GM23338 (cell line): ENCODE results near the gene TBL1XR1. TPM values are rescaled to one million over a fixed set of nuclear protein-coding genes. Genes with fewer than 3 reads are reported as not detected.

Experiments
- ATAC-seq: fragments of 200-7000 bp; cut with Tn5 transposase; 3 replicates; pipeline ENCODE4 v1.9.1; 2020
- DNase-seq: peaks from one replicate; pipeline ENCODE4 v3.0.0-alpha.2; 2015; ENCODE audit warnings: low spot score
- H2AFZ ChIP-seq: fragments of 200-600 bp; sonication (generic); 2 replicates; pipeline ENCODE4 v1.8.0; 2016; ENCODE audit warnings: antibody characterized with exemption, mild to moderate bottlenecking, moderate library complexity
- H3F3A ChIP-seq: fragments of 200-600 bp; sonication (generic); replicated peaks from 2 replicates; pipeline ENCODE4 v1.8.0; 2017; ENCODE audit warnings: antibody characterized with exemption, mixed run types, low read depth
- H3K27ac ChIP-seq: fragments of 200-600 bp; sonication (generic); 2 replicates; pipeline ENCODE4 v1.6.1; 2016; ENCODE audit warnings: low read depth
- H3K27me3 ChIP-seq: fragments of 200-600 bp; sonication (generic); 2 replicates; pipeline ENCODE4 v1.8.0; 2016; ENCODE audit warnings: mild to moderate bottlenecking, mixed run types, moderate library complexity; ENCODE audit not compliant: insufficient read depth
- H3K36me3 ChIP-seq: fragments of 200-600 bp; sonication (generic); 2 replicates; pipeline ENCODE4 v1.8.0; 2016; ENCODE audit warnings: mild to moderate bottlenecking; ENCODE audit not compliant: insufficient read depth
- H3K4me1 ChIP-seq: fragments of 200-600 bp; sonication (generic); 2 replicates; pipeline ENCODE4 v1.8.0; 2016; ENCODE audit warnings: mild to moderate bottlenecking, moderate library complexity; ENCODE audit not compliant: insufficient read depth
- H3K4me2 ChIP-seq: fragments of 200-600 bp; sonication (generic); 2 replicates; pipeline ENCODE4 v1.7.1; 2017; ENCODE audit warnings: mixed run types
- H3K4me3 ChIP-seq: fragments of 200-600 bp; sonication (generic); 2 replicates; pipeline ENCODE4 v1.6.1; 2016; ENCODE audit warnings: mixed run types
- H3K79me2 ChIP-seq: fragments of 200-600 bp; sonication (generic); replicated peaks from 2 replicates; pipeline ENCODE4 v1.8.0; 2017; ENCODE audit warnings: mild to moderate bottlenecking; ENCODE audit not compliant: insufficient read depth
- H3K9me2 ChIP-seq: fragments of 200-600 bp; sonication (generic); 2 replicates; pipeline ENCODE4 v1.8.0; 2017; ENCODE audit not compliant: insufficient read depth
- H4K20me1 ChIP-seq: fragments of 200-600 bp; sonication (generic); replicated peaks from 2 replicates; pipeline ENCODE4 v1.8.0; 2017; ENCODE audit warnings: mild to moderate bottlenecking; ENCODE audit not compliant: insufficient read depth
- H3K27ac Mint-ChIP-seq: 2 replicates; pipeline ENCODE4 v1.8.0; 2020; ENCODE audit warnings: inconsistent platforms, mild to moderate bottlenecking, moderate library complexity, mixed read lengths
- H3K27me3 Mint-ChIP-seq: 3 replicates; pipeline ENCODE4 v1.8.0; 2022; ENCODE audit warnings: low read depth, mild to moderate bottlenecking, moderate library complexity, mixed read lengths, inconsistent platforms; ENCODE audit not compliant: insufficient read depth, poor library complexity
- H3K36me3 Mint-ChIP-seq: 3 replicates; pipeline ENCODE4 v1.8.0; 2021; ENCODE audit warnings: low read depth, mild to moderate bottlenecking, inconsistent platforms, moderate library complexity, mixed read lengths
- H3K4me1 Mint-ChIP-seq: 3 replicates; pipeline ENCODE4 v1.8.0; 2020; ENCODE audit warnings: mild to moderate bottlenecking, inconsistent platforms, mixed read lengths
- H3K4me3 Mint-ChIP-seq: 3 replicates; pipeline ENCODE4 v1.8.0; 2021; ENCODE audit warnings: moderate library complexity, mild to moderate bottlenecking, inconsistent platforms, mixed read lengths
- H3K9me3 Mint-ChIP-seq: 3 replicates; pipeline ENCODE4 v1.8.0; 2020; ENCODE audit warnings: moderate library complexity, mild to moderate bottlenecking, inconsistent platforms, mixed read lengths
- CREB1 ChIP-seq: fragments of 250-450 bp; sonication (Bioruptor Pico); IDR thresholded peaks from 2 replicates; pipeline ENCODE4 v1.5.0; 2020; ENCODE audit warnings: low read depth, mild to moderate bottlenecking, moderate library complexity
- EZH2 ChIP-seq: fragments of 200-600 bp; sonication (generic); IDR thresholded peaks from one replicate; pipeline ENCODE4 v1.8.0; 2017; ENCODE audit warnings: antibody characterized with exemption, mild to moderate bottlenecking, low read depth; ENCODE audit not compliant: unreplicated experiment
- EZH2phosphoT487 ChIP-seq: fragments of 200-600 bp; sonication (generic); IDR thresholded peaks from one replicate; pipeline ENCODE4 v1.8.1; 2018; ENCODE audit warnings: antibody characterized with exemption; ENCODE audit not compliant: unreplicated experiment
- NANOG ChIP-seq: IDR thresholded peaks from 2 replicates; pipeline ENCODE4 v1.6.1; 2016; ENCODE audit warnings: antibody characterized with exemption, borderline replicate concordance
- POLR2AphosphoS5 ChIP-seq: IDR thresholded peaks from 2 replicates; pipeline ENCODE4 v1.6.1; 2016; ENCODE audit warnings: antibody characterized with exemption, low read depth
- ZNF331 ChIP-seq: fragments of 250-450 bp; sonication (Bioruptor Pico); IDR thresholded peaks from 2 replicates; pipeline ENCODE4 v1.5.0; 2020; ENCODE audit warnings: low read depth, mild to moderate bottlenecking, moderate library complexity
- polyA plus RNA-seq: library from polyadenylated mRNA; unstranded; fragments of >200 nt; fragmentation: Nextera tagmentation; extraction: Ambion mirVana; gene quantifications from 2 replicates; pipeline ENCODE4 v1.2.1, GENCODE V29; 2016
- total RNA-seq: library from RNA; depleted of rRNA; stranded (reverse); fragments of >200 nt; shearing (Covaris generic); gene quantifications from 2 replicates; pipeline ENCODE4 v1.2.3, GENCODE V29; 2014
- TF ChIP-seq, protein P1 (sequence below): fragments of 250-450 bp; sonication (Bioruptor Pico); IDR thresholded peaks from 2 replicates; pipeline ENCODE4 v1.5.0; 2020; ENCODE audit warnings: mild to moderate bottlenecking, moderate library complexity
- TF ChIP-seq, protein P2 (sequence below): IDR thresholded peaks from one replicate; pipeline ENCODE4 v1.6.1; 2018; ENCODE audit warnings: antibody characterized with exemption; ENCODE audit not compliant: unreplicated experiment
- TF ChIP-seq, protein P3 (sequence below): IDR thresholded peaks from 2 replicates; pipeline ENCODE4 v1.6.1; 2016; ENCODE audit warnings: antibody characterized with exemption

Gene TBL1XR1
- total and polyA plus RNA-seq, 2 experiments from 2014 or later, result 49.6 to 122 TPM

DNA sequence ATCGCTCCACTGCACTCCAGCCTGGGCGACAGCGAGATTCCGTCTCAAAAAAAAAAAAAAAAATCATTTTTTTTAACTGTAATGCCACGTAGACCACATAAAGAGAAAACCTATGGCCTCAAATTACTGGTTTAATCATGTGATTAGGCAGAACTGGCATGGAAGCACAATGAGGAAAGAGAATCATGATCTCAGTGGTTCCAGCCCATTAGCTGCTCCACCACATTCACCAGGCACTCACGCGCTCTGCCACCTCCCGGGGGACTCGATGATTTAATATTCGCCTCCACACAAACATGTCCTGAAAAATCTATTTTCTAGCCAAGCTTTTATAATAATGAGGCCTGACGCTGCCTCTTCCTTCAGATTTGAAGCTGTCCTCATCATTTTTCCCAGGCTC lies 204.7 kb downstream of the TBL1XR1 start:
- Mint-ChIP-seq H3K4me1 (peaks cover 23% of the 10 kb centered on the region; the same call in 2 of the 3 replicates), H3K27ac (no peak overlapping the region), H3K27me3 (no peaks in the 10 kb centered on the region), H3K36me3 (peaks cover 8% of the 10 kb centered on the region), H3K9me3 (peaks cover 9% of the 10 kb centered on the region), H3K4me3 (no peak overlapping the region)
- H3F3A ChIP-seq, result no peaks in the 10 kb centered on the region
- no peaks in the 10 kb centered on the region for H3K27me3 ChIP-seq
- H3K79me2 ChIP-seq, result no peaks in the 10 kb centered on the region
- ATAC-seq, result no peak
- TF ChIP-seq EZH2 (no peak), ZNF331 (CRISPR knock-in tag) (no peak), POLR2AphosphoS5 (no peak)
- H4K20me1 ChIP-seq, result no peaks in the 10 kb centered on the region
- DNase-seq, result no peak
- H2AFZ ChIP-seq, result no peak overlapping the region
- no peak overlapping the region for H3K4me2 ChIP-seq
- H3K27ac ChIP-seq, result no peak overlapping the region
- 0 out of 2 replicates have a peak, but pooled peaks cover 4% of the 10 kb centered on the region for H3K9me2 ChIP-seq
- H3K4me1 ChIP-seq, result peaks cover 14% of the 10 kb centered on the region
- no peak overlapping the region for H3K4me3 ChIP-seq
- H3K36me3 ChIP-seq, result no peaks in the 10 kb centered on the region

DNA sequence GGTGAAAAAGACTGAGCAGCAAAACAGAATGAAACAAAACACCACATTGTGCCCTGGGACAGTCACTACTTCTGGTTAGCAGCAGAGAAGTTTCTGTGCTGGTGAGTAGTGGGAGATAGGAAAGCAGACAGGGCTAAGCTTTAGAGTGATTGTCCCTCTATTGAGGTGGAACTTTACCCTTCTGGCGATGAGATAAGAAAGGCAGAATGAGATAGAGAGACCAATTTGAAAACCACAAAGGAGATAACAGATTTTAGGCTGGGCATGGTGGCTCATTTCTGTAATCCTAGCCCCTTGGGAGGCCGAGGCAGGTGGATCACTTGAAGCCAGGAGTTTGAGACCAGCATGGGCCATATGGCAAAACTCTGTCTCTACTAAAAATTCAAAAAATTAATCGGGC lies 208.5 kb downstream of the TBL1XR1 start:
- Histone ChIP-seq H3K36me3 (no peaks in the 10 kb centered on the region), H3K27ac (no peak overlapping the region), H4K20me1 (no peaks in the 10 kb centered on the region; the same call in 1 of the 2 replicates), H3K79me2 (no peaks in the 10 kb centered on the region), H3K27me3 (no peaks in the 10 kb centered on the region), H3K9me2 (0 out of 2 replicates have a peak, but pooled peaks cover 4% of the 10 kb centered on the region), H3K4me3 (no peak overlapping the region), H2AFZ (no peak overlapping the region), H3F3A (no peaks in the 10 kb centered on the region), H3K4me2 (no peak overlapping the region), H3K4me1 (peaks cover 2% of the 10 kb centered on the region)
- Mint-ChIP-seq H3K9me3 (peaks cover 9% of the 10 kb centered on the region), H3K4me1 (peaks cover 7% of the 10 kb centered on the region), H3K4me3 (no peak overlapping the region), H3K27ac (no peak overlapping the region), H3K27me3 (peaks cover 3% of the 10 kb centered on the region), H3K36me3 (peaks cover 8% of the 10 kb centered on the region)
- no peak for DNase-seq
- ATAC-seq, result no peak
- no peak for TF ChIP-seq EZH2
- TF ChIP-seq, protein P1, sequence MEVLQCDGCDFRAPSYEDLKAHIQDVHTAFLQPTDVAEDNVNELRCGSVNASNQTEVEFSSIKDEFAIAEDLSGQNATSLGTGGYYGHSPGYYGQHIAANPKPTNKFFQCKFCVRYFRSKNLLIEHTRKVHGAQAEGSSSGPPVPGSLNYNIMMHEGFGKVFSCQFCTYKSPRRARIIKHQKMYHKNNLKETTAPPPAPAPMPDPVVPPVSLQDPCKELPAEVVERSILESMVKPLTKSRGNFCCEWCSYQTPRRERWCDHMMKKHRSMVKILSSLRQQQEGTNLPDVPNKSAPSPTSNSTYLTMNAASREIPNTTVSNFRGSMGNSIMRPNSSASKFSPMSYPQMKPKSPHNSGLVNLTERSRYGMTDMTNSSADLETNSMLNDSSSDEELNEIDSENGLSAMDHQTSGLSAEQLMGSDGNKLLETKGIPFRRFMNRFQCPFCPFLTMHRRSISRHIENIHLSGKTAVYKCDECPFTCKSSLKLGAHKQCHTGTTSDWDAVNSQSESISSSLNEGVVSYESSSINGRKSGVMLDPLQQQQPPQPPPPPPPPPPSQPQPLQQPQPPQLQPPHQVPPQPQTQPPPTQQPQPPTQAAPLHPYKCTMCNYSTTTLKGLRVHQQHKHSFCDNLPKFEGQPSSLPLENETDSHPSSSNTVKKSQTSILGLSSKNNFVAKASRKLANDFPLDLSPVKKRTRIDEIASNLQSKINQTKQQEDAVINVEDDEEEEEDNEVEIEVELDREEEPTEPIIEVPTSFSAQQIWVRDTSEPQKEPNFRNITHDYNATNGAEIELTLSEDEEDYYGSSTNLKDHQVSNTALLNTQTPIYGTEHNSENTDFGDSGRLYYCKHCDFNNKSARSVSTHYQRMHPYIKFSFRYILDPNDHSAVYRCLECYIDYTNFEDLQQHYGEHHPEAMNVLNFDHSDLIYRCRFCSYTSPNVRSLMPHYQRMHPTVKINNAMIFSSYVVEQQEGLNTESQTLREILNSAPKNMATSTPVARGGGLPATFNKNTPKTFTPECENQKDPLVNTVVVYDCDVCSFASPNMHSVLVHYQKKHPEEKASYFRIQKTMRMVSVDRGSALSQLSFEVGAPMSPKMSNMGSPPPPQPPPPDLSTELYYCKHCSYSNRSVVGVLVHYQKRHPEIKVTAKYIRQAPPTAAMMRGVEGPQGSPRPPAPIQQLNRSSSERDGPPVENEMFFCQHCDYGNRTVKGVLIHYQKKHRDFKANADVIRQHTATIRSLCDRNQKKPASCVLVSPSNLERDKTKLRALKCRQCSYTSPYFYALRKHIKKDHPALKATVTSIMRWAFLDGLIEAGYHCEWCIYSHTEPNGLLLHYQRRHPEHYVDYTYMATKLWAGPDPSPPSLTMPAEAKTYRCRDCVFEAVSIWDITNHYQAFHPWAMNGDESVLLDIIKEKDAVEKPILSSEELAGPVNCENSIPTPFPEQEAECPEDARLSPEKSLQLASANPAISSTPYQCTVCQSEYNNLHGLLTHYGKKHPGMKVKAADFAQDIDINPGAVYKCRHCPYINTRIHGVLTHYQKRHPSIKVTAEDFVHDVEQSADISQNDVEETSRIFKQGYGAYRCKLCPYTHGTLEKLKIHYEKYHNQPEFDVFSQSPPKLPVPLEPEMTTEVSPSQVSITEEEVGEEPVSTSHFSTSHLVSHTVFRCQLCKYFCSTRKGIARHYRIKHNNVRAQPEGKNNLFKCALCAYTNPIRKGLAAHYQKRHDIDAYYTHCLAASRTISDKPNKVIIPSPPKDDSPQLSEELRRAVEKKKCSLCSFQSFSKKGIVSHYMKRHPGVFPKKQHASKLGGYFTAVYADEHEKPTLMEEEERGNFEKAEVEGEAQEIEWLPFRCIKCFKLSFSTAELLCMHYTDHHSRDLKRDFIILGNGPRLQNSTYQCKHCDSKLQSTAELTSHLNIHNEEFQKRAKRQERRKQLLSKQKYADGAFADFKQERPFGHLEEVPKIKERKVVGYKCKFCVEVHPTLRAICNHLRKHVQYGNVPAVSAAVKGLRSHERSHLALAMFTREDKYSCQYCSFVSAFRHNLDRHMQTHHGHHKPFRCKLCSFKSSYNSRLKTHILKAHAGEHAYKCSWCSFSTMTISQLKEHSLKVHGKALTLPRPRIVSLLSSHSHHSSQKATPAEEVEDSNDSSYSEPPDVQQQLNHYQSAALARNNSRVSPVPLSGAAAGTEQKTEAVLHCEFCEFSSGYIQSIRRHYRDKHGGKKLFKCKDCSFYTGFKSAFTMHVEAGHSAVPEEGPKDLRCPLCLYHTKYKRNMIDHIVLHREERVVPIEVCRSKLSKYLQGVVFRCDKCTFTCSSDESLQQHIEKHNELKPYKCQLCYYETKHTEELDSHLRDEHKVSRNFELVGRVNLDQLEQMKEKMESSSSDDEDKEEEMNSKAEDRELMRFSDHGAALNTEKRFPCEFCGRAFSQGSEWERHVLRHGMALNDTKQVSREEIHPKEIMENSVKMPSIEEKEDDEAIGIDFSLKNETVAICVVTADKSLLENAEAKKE (CRISPR knock-in tag), result no peak
- no peak for TF ChIP-seq CREB1 (CRISPR knock-in tag)
- no peak for TF ChIP-seq POLR2AphosphoS5
- no peak for TF ChIP-seq EZH2phosphoT487
- TF ChIP-seq, protein P2, sequence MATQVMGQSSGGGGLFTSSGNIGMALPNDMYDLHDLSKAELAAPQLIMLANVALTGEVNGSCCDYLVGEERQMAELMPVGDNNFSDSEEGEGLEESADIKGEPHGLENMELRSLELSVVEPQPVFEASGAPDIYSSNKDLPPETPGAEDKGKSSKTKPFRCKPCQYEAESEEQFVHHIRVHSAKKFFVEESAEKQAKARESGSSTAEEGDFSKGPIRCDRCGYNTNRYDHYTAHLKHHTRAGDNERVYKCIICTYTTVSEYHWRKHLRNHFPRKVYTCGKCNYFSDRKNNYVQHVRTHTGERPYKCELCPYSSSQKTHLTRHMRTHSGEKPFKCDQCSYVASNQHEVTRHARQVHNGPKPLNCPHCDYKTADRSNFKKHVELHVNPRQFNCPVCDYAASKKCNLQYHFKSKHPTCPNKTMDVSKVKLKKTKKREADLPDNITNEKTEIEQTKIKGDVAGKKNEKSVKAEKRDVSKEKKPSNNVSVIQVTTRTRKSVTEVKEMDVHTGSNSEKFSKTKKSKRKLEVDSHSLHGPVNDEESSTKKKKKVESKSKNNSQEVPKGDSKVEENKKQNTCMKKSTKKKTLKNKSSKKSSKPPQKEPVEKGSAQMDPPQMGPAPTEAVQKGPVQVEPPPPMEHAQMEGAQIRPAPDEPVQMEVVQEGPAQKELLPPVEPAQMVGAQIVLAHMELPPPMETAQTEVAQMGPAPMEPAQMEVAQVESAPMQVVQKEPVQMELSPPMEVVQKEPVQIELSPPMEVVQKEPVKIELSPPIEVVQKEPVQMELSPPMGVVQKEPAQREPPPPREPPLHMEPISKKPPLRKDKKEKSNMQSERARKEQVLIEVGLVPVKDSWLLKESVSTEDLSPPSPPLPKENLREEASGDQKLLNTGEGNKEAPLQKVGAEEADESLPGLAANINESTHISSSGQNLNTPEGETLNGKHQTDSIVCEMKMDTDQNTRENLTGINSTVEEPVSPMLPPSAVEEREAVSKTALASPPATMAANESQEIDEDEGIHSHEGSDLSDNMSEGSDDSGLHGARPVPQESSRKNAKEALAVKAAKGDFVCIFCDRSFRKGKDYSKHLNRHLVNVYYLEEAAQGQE, result no peak
- TF ChIP-seq, protein P3, sequence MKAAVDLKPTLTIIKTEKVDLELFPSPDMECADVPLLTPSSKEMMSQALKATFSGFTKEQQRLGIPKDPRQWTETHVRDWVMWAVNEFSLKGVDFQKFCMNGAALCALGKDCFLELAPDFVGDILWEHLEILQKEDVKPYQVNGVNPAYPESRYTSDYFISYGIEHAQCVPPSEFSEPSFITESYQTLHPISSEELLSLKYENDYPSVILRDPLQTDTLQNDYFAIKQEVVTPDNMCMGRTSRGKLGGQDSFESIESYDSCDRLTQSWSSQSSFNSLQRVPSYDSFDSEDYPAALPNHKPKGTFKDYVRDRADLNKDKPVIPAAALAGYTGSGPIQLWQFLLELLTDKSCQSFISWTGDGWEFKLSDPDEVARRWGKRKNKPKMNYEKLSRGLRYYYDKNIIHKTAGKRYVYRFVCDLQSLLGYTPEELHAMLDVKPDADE, result no peak
- no peak for TF ChIP-seq NANOG
